ENCODE data around the gene GJD3.

GRCh38 chr17:40346765-40347158, 17.8 kb downstream of the GJD3 start:
- TF ChIP-seq POLR2A (IDR thresholded peaks at IDR 0.05), result no peak
- TF ChIP-seq, protein P1, sequence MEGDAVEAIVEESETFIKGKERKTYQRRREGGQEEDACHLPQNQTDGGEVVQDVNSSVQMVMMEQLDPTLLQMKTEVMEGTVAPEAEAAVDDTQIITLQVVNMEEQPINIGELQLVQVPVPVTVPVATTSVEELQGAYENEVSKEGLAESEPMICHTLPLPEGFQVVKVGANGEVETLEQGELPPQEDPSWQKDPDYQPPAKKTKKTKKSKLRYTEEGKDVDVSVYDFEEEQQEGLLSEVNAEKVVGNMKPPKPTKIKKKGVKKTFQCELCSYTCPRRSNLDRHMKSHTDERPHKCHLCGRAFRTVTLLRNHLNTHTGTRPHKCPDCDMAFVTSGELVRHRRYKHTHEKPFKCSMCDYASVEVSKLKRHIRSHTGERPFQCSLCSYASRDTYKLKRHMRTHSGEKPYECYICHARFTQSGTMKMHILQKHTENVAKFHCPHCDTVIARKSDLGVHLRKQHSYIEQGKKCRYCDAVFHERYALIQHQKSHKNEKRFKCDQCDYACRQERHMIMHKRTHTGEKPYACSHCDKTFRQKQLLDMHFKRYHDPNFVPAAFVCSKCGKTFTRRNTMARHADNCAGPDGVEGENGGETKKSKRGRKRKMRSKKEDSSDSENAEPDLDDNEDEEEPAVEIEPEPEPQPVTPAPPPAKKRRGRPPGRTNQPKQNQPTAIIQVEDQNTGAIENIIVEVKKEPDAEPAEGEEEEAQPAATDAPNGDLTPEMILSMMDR (IDR thresholded peaks at IDR 0.05), result no peak
